Measurements from ENCODE around the gene DUSP15.

GRCh38 chr20:31866221-31866620, 4.1 kb downstream of the DUSP15 start:
- TF ChIP-seq, protein P1, sequence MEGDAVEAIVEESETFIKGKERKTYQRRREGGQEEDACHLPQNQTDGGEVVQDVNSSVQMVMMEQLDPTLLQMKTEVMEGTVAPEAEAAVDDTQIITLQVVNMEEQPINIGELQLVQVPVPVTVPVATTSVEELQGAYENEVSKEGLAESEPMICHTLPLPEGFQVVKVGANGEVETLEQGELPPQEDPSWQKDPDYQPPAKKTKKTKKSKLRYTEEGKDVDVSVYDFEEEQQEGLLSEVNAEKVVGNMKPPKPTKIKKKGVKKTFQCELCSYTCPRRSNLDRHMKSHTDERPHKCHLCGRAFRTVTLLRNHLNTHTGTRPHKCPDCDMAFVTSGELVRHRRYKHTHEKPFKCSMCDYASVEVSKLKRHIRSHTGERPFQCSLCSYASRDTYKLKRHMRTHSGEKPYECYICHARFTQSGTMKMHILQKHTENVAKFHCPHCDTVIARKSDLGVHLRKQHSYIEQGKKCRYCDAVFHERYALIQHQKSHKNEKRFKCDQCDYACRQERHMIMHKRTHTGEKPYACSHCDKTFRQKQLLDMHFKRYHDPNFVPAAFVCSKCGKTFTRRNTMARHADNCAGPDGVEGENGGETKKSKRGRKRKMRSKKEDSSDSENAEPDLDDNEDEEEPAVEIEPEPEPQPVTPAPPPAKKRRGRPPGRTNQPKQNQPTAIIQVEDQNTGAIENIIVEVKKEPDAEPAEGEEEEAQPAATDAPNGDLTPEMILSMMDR (IDR thresholded peaks at IDR 0.05; ENCODE audit: insufficient read depth, low read length): no peak
- TF ChIP-seq REST (IDR thresholded peaks at IDR 0.05; ENCODE audit: insufficient replicate concordance, low read depth): no peak
- no peak for TF ChIP-seq SPI1 (IDR thresholded peaks at IDR 0.05; ENCODE audit: borderline replicate concordance, low read depth)
- TF ChIP-seq GABPA (IDR thresholded peaks at IDR 0.05; ENCODE audit: low read depth): no peak

Data from HL-60 (cell line).